Right cardiac atrium (tissue), 5 donors: ENCODE measurements around the gene ARHGAP8. TPM values are rescaled to one million over a fixed set of nuclear protein-coding genes. Genes with fewer than 3 reads are reported as not detected.
"Not testable (repeated sequence)": the region's sequence is repeated elsewhere in the genome, so short reads cannot be mapped to it uniquely, and the experiment has no call there.

Experiments
- ATAC-seq, 2 donors: fragments of 200-7000 bp; cut with Tn5 transposase; one replicate each; pipeline versions ENCODE4 v1.8.0 to v1.9.1; 2020; ENCODE audit warnings: moderate library complexity in 2 of 2, mild to moderate bottlenecking in 1 of 2
- DNase-seq, 3 donors: peaks; one replicate each; pipeline ENCODE4 v3.0.0-alpha.2; 2020
- H3K27ac ChIP-seq: one replicate; pipeline ENCODE4 v1.5.1; 2013; ENCODE audit warnings: mild to moderate bottlenecking, low read length, control low read depth, moderate library complexity
- H3K27me3 ChIP-seq: one replicate; pipeline ENCODE4 v1.6.1; 2013; ENCODE audit not compliant: control insufficient read depth, insufficient read depth
- H3K4me1 ChIP-seq: one replicate; pipeline ENCODE4 v1.6.1; 2013; ENCODE audit warnings: low read length; ENCODE audit not compliant: control insufficient read depth, insufficient read depth
- H3K4me3 ChIP-seq: one replicate; pipeline ENCODE4 v1.5.1; 2013; ENCODE audit warnings: low read length, control low read depth
- H3K9me3 ChIP-seq: one replicate; pipeline ENCODE4 v1.6.1; 2013; ENCODE audit warnings: low read length; ENCODE audit not compliant: control insufficient read depth
- WGBS: extraction: QIAGEN DNeasy Blood & Tissue Kit; methylation state at CpG from one replicate; pipeline ENCODE4 v1.1.7; 2013; 5-methylcytosine and 5-hydroxymethylcytosine counted together
- intact Hi-C, 4 donors: fragments of 100-400 bp; cut with DNase I; formaldehyde crosslinking; loops; one replicate each; pipeline versions ENCODE4 v1.11.0 to v1.14.0; 2022 to 2023
- polyA plus RNA-seq: library from polyadenylated mRNA; stranded (reverse); fragments of 200-250 nt; gene quantifications from one replicate; pipeline ENCODE4 v1.2.3, GENCODE V29; 2013
- total RNA-seq, 4 donors: library from RNA; stranded (reverse); fragmentation: NEBNext Ultra II Directional; extraction: Animal tissue kit (Norgen Biotek cat#: 25700); gene quantifications; one replicate each; pipeline ENCODE4 v1.2.1, GENCODE V29; 2021
- donor health status: healthy with polysubstance abuse.
- donor health status: DM: no; HTN: yes; CAD: no.
- donor health status: DM: no; HTN: no; CAD: no.
- donor health status: DM: no; HTN: yes; CAD: no; lungs with severe emphysema.
- donor health status: DM: yes; HTN: yes; CAD: no.

ARHGAP8 gene
- total and polyA plus RNA-seq, 5 donors, result 0.02 to 1.9 (median 0.66) TPM

- ATAC-seq (no peak), DNase-seq (no peak)
- no peak overlapping the region for H3K27ac ChIP-seq
- no peaks in the 10 kb centered on the region for H3K27me3 ChIP-seq
- whole genome bisulfite sequencing, result 84% methylated on average over 20 of the region's 20 CpGs
- H3K9me3 ChIP-seq, result no peaks in the 10 kb centered on the region
- no peak overlapping the region for H3K4me3 ChIP-seq
- no peaks in the 10 kb centered on the region for H3K4me1 ChIP-seq
- intact Hi-C loops, result no loop called here
Observed at GRCh38 chr22:44892803-44893730, 140.7 kb downstream of the ARHGAP8 start.

GRCh38 chr22:44893731-44894080 is 141.3 kb downstream of the ARHGAP8 start:
- no peak overlapping the region for H3K4me3 ChIP-seq
- no peak overlapping the region for H3K27ac ChIP-seq
- H3K4me1 ChIP-seq, result no peaks in the 10 kb centered on the region
- no peaks in the 10 kb centered on the region for H3K9me3 ChIP-seq
- H3K27me3 ChIP-seq, result no peaks in the 10 kb centered on the region
- intact Hi-C loops, result no loop called here
- ATAC-seq (no peak), DNase-seq (no peak)
- WGBS, result 65% methylated on average over 7 of the region's 7 CpGs

- H3K9me3 ChIP-seq, result no peaks in the 10 kb centered on the region
- no peak overlapping the region for H3K4me3 ChIP-seq
- intact Hi-C loops, result no loop called here
- no peaks in the 10 kb centered on the region for H3K4me1 ChIP-seq
- H3K27me3 ChIP-seq, result no peaks in the 10 kb centered on the region
- ATAC-seq (no peak), DNase-seq (no peak)
- H3K27ac ChIP-seq, result no peak overlapping the region
- 91% methylated on average over 12 of the region's 12 CpGs for whole genome bisulfite sequencing
Observed at GRCh38 chr22:44894321-44894720, 141.9 kb downstream of the ARHGAP8 start.

GRCh38 chr22:44894782-44895181 is 142.4 kb downstream of the ARHGAP8 start:
- 83% methylated on average over 14 of the region's 14 CpGs for WGBS
- no peak for DNase-seq
- Histone ChIP-seq H3K4me1 (no peaks in the 10 kb centered on the region), H3K27me3 (no peaks in the 10 kb centered on the region), H3K4me3 (no peak overlapping the region), H3K27ac (no peak overlapping the region), H3K9me3 (no peaks in the 10 kb centered on the region)
- ATAC-seq, result no peak
- intact Hi-C loops, result no loop called here

- ATAC-seq (no peak), DNase-seq (no peak)
- Histone ChIP-seq H3K9me3 (no peaks in the 10 kb centered on the region), H3K4me1 (no peaks in the 10 kb centered on the region), H3K4me3 (no peak overlapping the region), H3K27me3 (no peaks in the 10 kb centered on the region), H3K27ac (no peak overlapping the region)
- 87% methylated on average over 23 of the region's 23 CpGs for WGBS
- intact Hi-C loops, result no loop called here
Observed at GRCh38 chr22:44895296-44896055, 143.1 kb downstream of the ARHGAP8 start.

- H3K4me3 ChIP-seq, result no peak overlapping the region
- no peak overlapping the region for H3K27ac ChIP-seq
- intact Hi-C loops, result no loop called here
- DNase-seq, result peak in 1 of 3 donors; percentile 20
- H3K4me1 ChIP-seq, result no peaks in the 10 kb centered on the region
- peaks cover 4% of the 10 kb centered on the region for H3K9me3 ChIP-seq
- 95% methylated on average over 6 of the region's 6 CpGs for WGBS
- no peak for ATAC-seq
- no peaks in the 10 kb centered on the region for H3K27me3 ChIP-seq
Observed at GRCh38 chr22:44898236-44898635, 145.9 kb downstream of the ARHGAP8 start.

GRCh38 chr22:44901301-44901700 is 148.9 kb downstream of the ARHGAP8 start:
- no peaks in the 10 kb centered on the region for H3K27me3 ChIP-seq
- no peak for DNase-seq
- peaks cover 4% of the 10 kb centered on the region for H3K9me3 ChIP-seq
- 86% methylated on average over 2 of the region's 2 CpGs for WGBS
- H3K4me3 ChIP-seq, result no peak overlapping the region
- H3K4me1 ChIP-seq, result no peaks in the 10 kb centered on the region
- intact Hi-C loops, result no loop called here
- ATAC-seq, result no peak
- H3K27ac ChIP-seq, result no peak overlapping the region

GRCh38 chr22:44903164-44903563 is 150.8 kb downstream of the ARHGAP8 start:
- H3K27me3 ChIP-seq, DNase-seq, H3K4me1 ChIP-seq, H3K4me3 ChIP-seq, intact Hi-C loops, H3K27ac ChIP-seq, H3K9me3 ChIP-seq: not testable (repeated sequence)
- peak; percentile 37 to 65 for ATAC-seq
- no CpG with 5 or more reads among the region's 2 CpGs for WGBS

GRCh38 chr22:44904492-44905152 is 152.2 kb downstream of the ARHGAP8 start:
- H3K4me1 ChIP-seq, intact Hi-C loops, H3K27me3 ChIP-seq, DNase-seq, H3K9me3 ChIP-seq, H3K4me3 ChIP-seq, H3K27ac ChIP-seq: not testable (repeated sequence)
- WGBS, result 57% methylated on average over 3 of the region's 5 CpGs
- ATAC-seq, result peak; percentile 51 to 65

- ATAC-seq (no peak), DNase-seq (no peak)
- no peaks in the 10 kb centered on the region for H3K4me1 ChIP-seq
- intact Hi-C loops, result no loop called here
- 88% methylated on average over 21 of the region's 21 CpGs for WGBS
- H3K9me3 ChIP-seq, result peaks cover 2% of the 10 kb centered on the region
- no peak overlapping the region for H3K27ac ChIP-seq
- H3K4me3 ChIP-seq, result no peak overlapping the region
- H3K27me3 ChIP-seq, result no peaks in the 10 kb centered on the region
Observed at GRCh38 chr22:44906248-44906936, 154.0 kb downstream of the ARHGAP8 start.
